HuH-7 (cell line): ENCODE results near the gene SRGAP3.
A peak's percentile ranks its signal among the peaks of the same experiment; 100 is the strongest.

Experiments
- DNase-seq: peaks from one replicate; pipeline ENCODE4 v3.0.0; 2011; ENCODE audit warnings: low spot score

Gene SRGAP3

DNA sequence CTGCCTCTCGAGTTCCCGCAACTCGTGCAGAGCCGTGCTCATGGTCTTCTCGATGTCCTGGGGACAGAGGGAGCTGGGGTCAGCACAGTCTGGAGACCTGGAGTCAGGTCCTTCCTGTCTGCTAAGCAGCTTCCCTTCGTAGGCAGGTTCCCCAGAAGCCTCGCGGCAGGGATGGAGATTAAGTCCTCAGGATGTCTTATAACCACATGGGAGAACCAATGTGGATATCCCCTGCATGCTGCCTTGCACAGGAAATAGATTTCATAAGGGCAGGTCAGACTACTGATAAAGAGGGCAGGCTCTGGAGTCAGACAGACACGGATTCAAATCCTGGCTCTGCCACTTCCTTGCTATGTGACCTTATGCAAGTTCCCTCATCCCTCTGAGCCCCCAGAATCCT, 263.6 kb downstream of the SRGAP3 start:
- DNase-seq, result no peak

- no peak for DNase-seq
Measured at GRCh38 chr3:8985411-8985831, 264.0 kb downstream of the SRGAP3 start.

DNA sequence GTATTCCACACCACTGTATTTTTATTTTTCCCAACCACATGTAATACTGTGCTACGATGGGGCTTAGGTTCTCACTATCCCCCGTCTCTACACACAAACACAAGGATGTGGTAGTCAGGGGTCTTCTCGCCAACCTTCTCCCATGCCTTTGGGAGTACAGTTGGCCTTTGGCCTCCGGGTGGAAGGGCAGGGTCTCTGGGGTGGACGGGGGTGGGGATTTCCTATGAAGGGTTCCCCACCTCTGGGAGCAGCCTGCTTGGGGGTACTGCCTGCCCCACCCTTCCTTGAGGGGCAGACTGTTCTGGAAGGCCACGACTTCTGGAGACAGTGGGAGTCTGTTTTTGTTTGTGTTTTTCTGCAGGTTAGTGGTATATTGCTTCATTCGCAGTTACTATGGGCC, 264.9 kb downstream of the SRGAP3 start:
- no peak for DNase-seq

GRCh38 chr3:8984081-8984480, 265.4 kb downstream of the SRGAP3 start:
- no peak for DNase-seq

GRCh38 chr3:8983591-8983990, 265.9 kb downstream of the SRGAP3 start:
- DNase-seq, result peak; percentile 78

DNA sequence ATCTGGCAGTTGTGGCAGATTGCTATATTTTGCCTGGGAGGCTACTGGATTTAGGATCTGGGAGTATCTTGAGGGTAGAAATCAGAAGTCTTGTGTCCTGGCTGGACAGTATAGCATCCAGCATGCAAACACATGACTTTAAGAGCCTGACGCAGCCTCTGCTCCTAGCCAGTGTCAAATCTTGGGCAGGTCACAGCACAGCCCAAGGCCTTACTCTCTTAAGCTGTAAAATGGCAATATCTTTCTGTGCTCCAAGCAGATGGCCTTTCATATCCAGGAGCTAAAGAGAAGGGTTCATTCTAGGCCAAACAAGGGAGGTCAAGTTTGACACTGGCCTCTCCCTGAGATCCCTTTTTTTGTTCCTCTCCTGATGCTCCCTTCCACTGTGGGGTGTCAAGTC, 266.4 kb downstream of the SRGAP3 start:
- no peak for DNase-seq

DNA sequence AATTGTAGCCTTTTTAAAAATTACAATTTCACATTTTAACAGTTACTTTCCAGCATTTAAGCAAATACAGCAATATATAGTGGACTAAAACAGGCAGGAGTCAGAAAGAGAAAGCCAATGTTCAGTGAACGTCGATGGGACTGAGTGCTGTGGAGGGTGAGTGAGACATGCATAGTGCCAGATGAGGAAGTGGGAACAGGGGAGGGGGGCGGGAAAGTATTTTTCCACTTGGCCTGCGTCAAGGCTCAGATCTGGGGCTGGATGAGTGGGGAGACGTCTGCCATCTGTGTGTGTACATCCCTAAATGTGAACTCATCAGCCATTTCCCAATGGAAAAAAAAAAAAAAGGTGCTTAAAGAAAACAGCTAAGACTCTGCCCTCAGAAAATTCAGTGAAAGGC, 266.9 kb downstream of the SRGAP3 start:
- no peak for DNase-seq

GRCh38 chr3:8981700-8982099, 267.7 kb downstream of the SRGAP3 start:
- peak; percentile 78 for DNase-seq

GRCh38 chr3:8981296-8981695, 268.1 kb downstream of the SRGAP3 start:
- no peak for DNase-seq

GRCh38 chr3:8980756-8981257, 268.6 kb downstream of the SRGAP3 start:
- DNase-seq, result peak; percentile 82

- DNase-seq, result no peak
Measured at GRCh38 chr3:8979262-8979661, 270.2 kb downstream of the SRGAP3 start.

- no peak for DNase-seq
Measured at GRCh38 chr3:8978551-8978950, 270.9 kb downstream of the SRGAP3 start.

DNA sequence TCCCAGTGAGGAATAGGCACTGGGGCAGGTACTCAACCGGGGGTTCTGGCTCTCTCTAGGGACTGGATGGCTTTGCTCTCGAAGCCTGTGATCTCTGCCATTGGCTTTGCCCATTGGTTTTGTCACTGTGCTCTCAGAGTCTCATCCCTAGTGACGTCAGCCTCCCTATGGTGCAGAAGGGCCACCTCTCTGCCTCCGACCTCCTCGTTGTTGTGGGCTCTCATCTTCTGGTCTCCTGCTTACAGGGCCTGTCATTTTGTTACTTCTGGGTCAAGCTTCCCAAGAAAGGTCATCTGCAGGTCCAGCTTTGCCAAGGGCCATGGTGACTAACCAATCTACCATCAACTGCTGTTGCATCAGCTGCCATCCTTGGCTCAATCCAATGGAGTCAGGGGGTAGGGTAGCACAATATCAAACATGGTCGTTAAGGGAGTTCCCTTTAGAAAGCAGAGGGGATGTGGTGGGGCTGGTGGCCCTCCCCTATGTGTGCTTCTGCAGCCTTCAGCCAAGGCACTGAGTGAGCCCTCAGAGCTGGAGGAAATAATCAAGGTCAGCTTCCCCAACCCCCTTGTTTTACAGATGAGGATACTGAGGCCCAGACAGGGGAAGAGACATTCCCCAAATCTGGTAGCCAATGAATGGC, 272.8 kb downstream of the SRGAP3 start:
- no peak for DNase-seq

DNA sequence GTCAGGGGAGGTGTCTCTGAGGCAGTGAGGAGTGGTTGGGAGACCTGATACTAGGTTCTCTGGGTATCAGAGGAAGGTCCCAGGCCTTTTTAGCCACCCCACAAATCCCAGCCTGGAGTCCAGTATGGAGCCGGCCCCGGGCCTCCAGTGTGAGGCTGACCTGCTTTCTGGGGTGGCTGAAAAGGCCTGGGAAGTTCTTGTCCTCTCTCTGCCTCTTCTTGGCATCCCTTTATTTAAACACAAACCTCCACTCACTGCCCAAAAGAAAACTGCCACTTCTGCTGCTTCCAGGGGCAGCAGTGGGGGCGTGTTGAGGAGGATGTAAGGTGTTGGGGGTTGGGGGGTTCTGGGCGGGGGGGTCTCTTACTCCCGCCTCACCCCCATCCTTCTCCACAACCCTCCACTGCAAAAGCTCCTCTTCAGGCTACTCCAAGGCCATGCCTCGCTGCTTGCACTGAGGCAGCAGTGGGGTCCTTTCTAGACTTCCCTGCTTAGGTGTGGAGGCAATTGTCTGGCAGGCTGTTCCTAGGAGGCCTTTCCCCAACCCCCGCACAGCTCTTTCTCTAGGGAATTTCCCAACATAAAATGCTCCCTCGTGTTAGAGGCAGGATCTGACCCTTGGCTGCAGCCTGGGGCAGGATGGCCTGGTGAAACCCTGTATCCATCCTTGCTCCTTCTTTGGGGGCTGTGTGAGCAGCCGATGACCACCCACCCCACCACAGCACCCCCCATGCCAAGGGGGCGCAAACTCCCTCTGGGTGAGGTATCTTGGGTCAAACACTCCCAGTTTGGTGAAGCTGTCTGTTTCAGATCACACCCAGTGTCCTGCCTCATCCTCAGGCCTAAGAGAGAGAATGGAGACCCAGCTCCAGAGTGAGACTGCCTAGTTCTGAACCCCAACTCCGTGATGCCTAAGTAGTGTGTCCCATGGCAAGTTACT, 274.1 kb downstream of the SRGAP3 start:
- DNase-seq, result peak; percentile 60

DNA sequence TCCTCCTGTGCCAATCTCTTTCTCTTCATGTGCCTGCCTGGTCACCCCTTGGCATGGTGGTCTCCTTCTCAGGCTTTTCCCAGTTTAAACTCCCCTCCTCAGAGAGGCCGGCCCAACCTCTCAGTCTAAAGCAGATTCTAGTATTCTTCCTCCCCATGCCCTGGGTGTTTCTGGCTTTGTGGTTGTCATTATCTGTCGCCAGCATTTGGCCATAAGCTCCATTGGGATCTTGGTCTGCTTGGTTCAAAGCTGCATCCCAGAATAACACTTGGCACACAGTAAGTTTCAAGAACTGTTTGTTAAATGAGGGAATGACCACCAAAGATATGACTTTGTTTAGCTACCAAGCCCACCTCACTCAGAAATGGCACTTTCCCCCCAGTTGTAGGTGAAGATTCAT, 275.0 kb downstream of the SRGAP3 start:
- DNase-seq, result no peak

DNA sequence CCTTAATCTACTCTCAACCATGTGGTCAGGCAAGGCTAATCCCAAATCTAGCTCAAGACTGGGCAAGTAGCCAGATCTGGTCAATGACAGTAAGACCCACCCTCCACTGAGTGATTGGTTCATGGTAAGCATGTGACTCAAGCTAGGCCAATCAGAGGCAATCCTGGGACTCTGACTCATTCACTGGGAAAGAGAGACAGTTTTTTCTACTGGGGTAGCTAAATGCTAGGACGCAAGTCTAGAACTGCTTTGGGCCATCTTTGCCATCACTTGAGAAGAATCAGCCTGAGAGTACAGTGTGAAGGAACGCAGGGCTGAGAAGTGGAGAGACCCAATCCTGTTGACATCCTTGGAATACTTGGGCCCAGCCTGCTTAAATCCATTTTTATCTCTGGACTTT, 276.8 kb downstream of the SRGAP3 start:
- DNase-seq, result no peak

DNA sequence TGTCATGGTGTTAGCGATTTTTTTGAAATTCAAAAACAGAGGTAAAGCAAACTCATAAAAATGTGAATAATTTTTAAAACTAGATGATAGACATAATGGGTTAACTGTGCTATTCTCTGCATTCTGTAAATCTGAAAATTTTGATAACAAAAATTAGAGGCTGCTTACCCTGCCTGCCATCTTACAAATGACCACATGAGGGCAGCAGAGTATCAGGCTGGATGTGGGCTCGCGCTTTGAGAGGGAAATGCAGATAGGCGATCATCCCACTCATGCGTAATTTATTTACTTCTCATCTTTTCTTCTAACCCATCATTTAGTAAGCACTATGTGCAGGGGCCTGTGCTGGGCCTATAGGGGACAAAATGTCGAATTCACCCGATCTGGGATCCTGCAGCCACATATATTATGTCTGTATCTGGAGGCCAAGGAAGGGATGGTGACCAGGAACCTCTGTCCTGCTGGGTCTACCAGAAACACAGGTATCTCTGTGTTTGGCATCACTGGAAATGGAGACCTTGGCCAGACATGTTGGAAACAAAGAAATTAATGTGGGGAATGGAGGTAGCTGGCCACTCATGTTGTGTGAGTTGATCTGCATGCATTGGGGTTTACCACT, 278.4 kb downstream of the SRGAP3 start:
- peak; percentile 67 for DNase-seq

DNA sequence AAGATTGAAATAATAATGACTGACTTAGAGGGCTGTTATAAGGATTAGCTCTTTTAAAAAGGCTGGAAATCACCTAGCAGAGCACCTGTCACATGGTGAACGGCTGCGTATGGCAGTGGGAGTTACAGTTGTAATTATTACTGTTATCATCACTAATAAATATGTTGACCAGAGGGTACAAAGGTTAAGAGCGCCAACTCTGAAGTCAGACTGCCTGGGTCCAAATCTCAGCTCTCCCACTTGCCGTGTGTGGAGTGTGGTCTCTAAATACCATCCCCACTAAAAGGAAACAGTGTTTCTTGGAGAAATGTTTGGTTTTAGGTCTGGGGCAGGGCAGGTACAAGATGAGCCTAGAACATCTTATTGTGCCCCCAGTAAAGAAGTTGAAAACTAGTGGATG, 280.2 kb downstream of the SRGAP3 start:
- DNase-seq, result no peak

GRCh38 chr3:8968375-8968882, 281.0 kb downstream of the SRGAP3 start:
- no peak for DNase-seq

GRCh38 chr3:8967553-8967952, 281.9 kb downstream of the SRGAP3 start:
- no peak for DNase-seq

DNA sequence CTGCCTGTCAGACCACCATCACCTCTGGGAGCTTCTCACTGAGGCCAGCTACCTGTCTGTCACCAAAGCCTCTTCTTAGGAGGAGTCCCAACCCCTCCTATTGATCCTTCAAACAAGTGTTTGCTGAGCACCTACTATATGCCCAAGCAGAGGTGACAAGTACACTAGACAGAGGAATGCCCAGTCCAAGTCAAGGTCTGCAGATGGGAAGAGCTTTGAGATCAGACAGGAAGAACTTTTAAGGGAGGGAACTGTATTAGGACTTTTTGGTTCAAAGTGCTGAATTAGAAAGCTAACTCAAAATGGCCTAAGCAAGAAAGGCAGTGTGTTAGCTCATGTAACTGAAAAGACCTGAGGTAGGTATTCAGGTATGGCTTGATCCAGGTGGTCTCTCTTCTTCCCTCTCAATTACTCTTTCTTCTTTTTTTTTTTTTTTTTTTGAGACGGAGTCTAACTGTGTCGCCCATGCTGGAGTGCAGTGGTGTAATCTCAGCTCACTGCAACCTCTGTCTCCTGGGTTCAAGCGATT, 282.6 kb downstream of the SRGAP3 start:
- DNase-seq, result no peak

DNA sequence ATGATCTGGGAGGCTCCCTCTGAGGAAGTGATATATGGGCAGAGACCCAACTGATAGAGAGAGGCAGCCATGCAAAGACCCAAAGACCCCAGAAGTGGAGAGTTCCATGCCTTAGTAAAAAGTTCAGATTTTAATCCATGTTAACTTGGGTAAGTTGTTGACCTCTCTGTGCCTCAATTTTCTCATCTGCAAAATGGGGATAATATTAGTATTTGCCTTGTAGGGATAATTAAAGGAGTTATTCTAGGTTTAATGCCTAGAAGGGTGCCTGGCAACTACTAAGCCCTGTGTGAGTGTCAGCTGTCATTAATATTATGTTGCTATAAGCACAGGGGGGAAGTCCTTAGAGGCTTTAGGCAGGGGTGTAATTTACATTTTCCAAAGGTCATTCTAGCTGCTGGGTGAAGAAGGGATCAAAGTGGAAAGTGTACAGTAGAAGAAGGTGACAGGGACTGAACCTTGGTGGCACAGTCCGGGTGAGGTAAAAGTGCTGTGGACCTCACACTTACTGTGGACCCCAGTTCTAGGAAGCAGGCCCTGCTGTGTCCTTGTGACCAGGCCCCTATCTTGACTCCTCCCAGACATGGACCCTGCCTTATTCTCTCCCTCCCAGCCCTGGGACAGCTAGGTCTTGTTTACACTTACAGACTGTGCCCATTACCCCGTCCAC, 283.2 kb downstream of the SRGAP3 start:
- no peak for DNase-seq
